IMR-90 (cell line): ENCODE data around the gene KCNIP1. TPM values are rescaled to one million over a fixed set of nuclear protein-coding genes. Genes with fewer than 3 reads are reported as not detected.

ENCODE experiments used
- ATAC-seq: fragments of 200-7000 bp; cut with Tn5 transposase; 2 replicates; pipeline ENCODE4 v1.9.1; 2020; ENCODE audit warnings: low read depth, mild to moderate bottlenecking, moderate library complexity
- BruUV-seq: library from RNA; stranded (reverse); fragments of 400-500 nt; replicated peaks from 2 replicates; lab custom pipeline; 2021; lab: Mats Ljungman, UMichigan
- CTCF ChIA-PET: fragments of 300-600 bp; formaldehyde crosslinking; extraction: SDS; loops from one replicate; lab custom pipeline; 2021; ENCODE audit warnings: antibody characterized with exemption; lab: Yijun Ruan, JAX
- POLR2A ChIA-PET: fragments of 300-600 bp; sonication (Branson Sonifier 250); formaldehyde crosslinking; loops from one replicate; lab custom pipeline; 2022; ENCODE audit warnings: antibody characterized with exemption; ENCODE audit not compliant: unreplicated experiment; lab: Charles Lee
- DNase-seq: peaks from one replicate; pipeline ENCODE4 v3.0.0; 2013
- H2AFZ ChIP-seq: replicated peaks from 2 replicates; pipeline ENCODE3; 2013; ENCODE audit warnings: low read length, mild to moderate bottlenecking; ENCODE audit not compliant: poor library complexity
- H2AK5ac ChIP-seq: 2 replicates; pipeline ENCODE4 v1.6.1; 2013; ENCODE audit warnings: low read depth, low read length, inconsistent platforms
- H2AK9ac ChIP-seq: replicated peaks from 2 replicates; pipeline ENCODE3; 2013; ENCODE audit warnings: mild to moderate bottlenecking, low read depth, low read length, moderate library complexity; ENCODE audit not compliant: poor library complexity
- H2BK120ac ChIP-seq: 2 replicates; pipeline ENCODE4 v1.6.1; 2013; ENCODE audit warnings: low read depth, low read length, inconsistent platforms
- H2BK15ac ChIP-seq: 3 replicates; pipeline ENCODE4 v1.6.1; 2013; ENCODE audit warnings: low read depth, low read length, inconsistent platforms
- H2BK20ac ChIP-seq: 2 replicates; pipeline ENCODE4 v1.6.1; 2013; ENCODE audit warnings: low read depth, mild to moderate bottlenecking, inconsistent platforms, low read length, moderate library complexity
- H2BK5ac ChIP-seq: 2 replicates; pipeline ENCODE4 v1.6.1; 2013; ENCODE audit warnings: mild to moderate bottlenecking, low read depth, low read length, inconsistent platforms; ENCODE audit not compliant: poor library complexity, severe bottlenecking
- H3K14ac ChIP-seq: replicated peaks from 2 replicates; pipeline ENCODE4 v1.6.1; 2013; ENCODE audit warnings: low read depth, low read length, inconsistent platforms
- H3K18ac ChIP-seq: 2 replicates; pipeline ENCODE4 v1.6.1; 2013; ENCODE audit warnings: low read depth, low read length, control low read depth
- H3K23ac ChIP-seq: 2 replicates; pipeline ENCODE4 v1.6.1; 2013; ENCODE audit warnings: low read depth, low read length, inconsistent platforms
- H3K27ac ChIP-seq: 2 replicates; pipeline ENCODE4 v1.5.1; 2013; ENCODE audit warnings: mild to moderate bottlenecking, control low read depth, low read length; ENCODE audit not compliant: insufficient read depth
- H3K27me3 ChIP-seq: 2 replicates; pipeline ENCODE4 v1.6.1; 2013; ENCODE audit warnings: low read length; ENCODE audit not compliant: control insufficient read depth, insufficient read depth
- H3K36me3 ChIP-seq: 2 replicates; pipeline ENCODE4 v1.6.1; 2013; ENCODE audit warnings: low read length, mixed read lengths; ENCODE audit not compliant: control insufficient read depth, insufficient read depth
- H3K4ac ChIP-seq: 2 replicates; pipeline ENCODE4 v1.6.1; 2013; ENCODE audit warnings: low read depth, low read length, inconsistent platforms
- H3K4me1 ChIP-seq: 2 replicates; pipeline ENCODE4 v1.6.1; 2013; ENCODE audit warnings: low read length, mixed read lengths; ENCODE audit not compliant: control insufficient read depth, insufficient read depth
- H3K4me2 ChIP-seq: 2 replicates; pipeline ENCODE4 v1.6.1; 2013; ENCODE audit warnings: low read depth, mild to moderate bottlenecking, control low read depth, low read length, moderate library complexity
- H3K4me3 ChIP-seq: 2 replicates; pipeline ENCODE4 v1.5.1; 2013; ENCODE audit warnings: low read depth, mild to moderate bottlenecking, control low read depth, low read length, moderate library complexity; ENCODE audit not compliant: insufficient read depth
- H3K56ac ChIP-seq: 2 replicates; pipeline ENCODE4 v1.6.1; 2013; ENCODE audit warnings: low read length, inconsistent platforms; ENCODE audit not compliant: insufficient read depth; ENCODE audit errors: extremely low read depth
- H3K79me1 ChIP-seq, 2 experiments: 2 replicates each; pipeline ENCODE4 v1.6.1; 2013; ENCODE audit warnings: low read length in 2 of 2, inconsistent platforms in 1 of 2, low read depth in 1 of 2
- H3K9ac ChIP-seq: 2 replicates; pipeline ENCODE4 v1.6.1; 2013; ENCODE audit warnings: low read depth, low read length, control low read depth
- H3K9me1 ChIP-seq: 2 replicates; pipeline ENCODE4 v1.6.1; 2013; ENCODE audit warnings: low read length, inconsistent platforms; ENCODE audit not compliant: insufficient read depth
- H3K9me3 ChIP-seq: 2 replicates; pipeline ENCODE4 v1.6.1; 2013; ENCODE audit warnings: low read length; ENCODE audit not compliant: control insufficient read depth, insufficient read depth
- H4K20me1 ChIP-seq: 2 replicates; pipeline ENCODE4 v1.6.1; 2013; ENCODE audit warnings: low read length, inconsistent platforms; ENCODE audit not compliant: insufficient read depth
- H4K5ac ChIP-seq: 2 replicates; pipeline ENCODE4 v1.6.1; 2013; ENCODE audit warnings: mild to moderate bottlenecking, low read depth, low read length, control low read depth
- H4K8ac ChIP-seq, 2 experiments: 2 replicates each; pipeline ENCODE4 v1.6.1; 2013; ENCODE audit warnings: low read depth in 2 of 2, low read length in 2 of 2, control low read depth in 1 of 2, inconsistent platforms in 1 of 2
- H4K91ac ChIP-seq: 2 replicates; pipeline ENCODE4 v1.6.1; 2013; ENCODE audit warnings: low read depth, low read length, inconsistent platforms; ENCODE audit not compliant: insufficient read depth
- CEBPB ChIP-seq: IDR thresholded peaks from 2 replicates; pipeline ENCODE4 v1.6.1; 2012; ENCODE audit warnings: low read depth, low read length, improper control_type of control experiment
- MAFK ChIP-seq: IDR thresholded peaks from 2 replicates; pipeline ENCODE4 v1.6.1; 2012; ENCODE audit warnings: low read depth, low read length, improper control_type of control experiment
- MXI1 ChIP-seq: IDR thresholded peaks from 2 replicates; pipeline ENCODE4 v1.6.1; 2012; ENCODE audit warnings: low read depth, mild to moderate bottlenecking, low read length, moderate library complexity, borderline replicate concordance
- NFE2L2 ChIP-seq: fragments of 150-350 bp; IDR thresholded peaks from 2 replicates; pipeline ENCODE4 v1.6.1; 2016; ENCODE audit warnings: low read depth, mild to moderate bottlenecking, low read length
- RAD21 ChIP-seq: IDR thresholded peaks from 2 replicates; pipeline ENCODE4 v1.6.1; 2012; ENCODE audit warnings: low read length, improper control_type of control experiment
- SMC3 ChIP-seq: fragments of 150-350 bp; IDR thresholded peaks from 2 replicates; pipeline ENCODE4 v1.6.1; 2016; ENCODE audit warnings: low read depth, mild to moderate bottlenecking, antibody characterized with exemption, low read length, moderate library complexity
- WGBS, 2 experiments: methylation state at CpG; one replicate each; pipeline versions ENCODE4 v1.1.5 to v1.1.7; 2013; ENCODE audit warnings: missing lambda C conversion rate in 2 of 2; ENCODE audit not compliant: insufficient read length in 1 of 2; ENCODE audit errors: extremely low coverage in 2 of 2; 5-methylcytosine and 5-hydroxymethylcytosine counted together
- dilution Hi-C: fragments of 300-500 bp; cut with HindIII; formaldehyde crosslinking; loops from one replicate; pipeline ENCODE4 v1.14.3; 2018; ENCODE audit warnings: low sequenced_read_pairs; ENCODE audit not compliant: unreplicated experiment
- in situ Hi-C: fragments of 300-500 bp; cut with MboI; formaldehyde crosslinking; loops from 3 replicates; pipeline ENCODE4 v1.14.3; 2019; ENCODE audit warnings: low sequenced_read_pairs, inconsistent platforms, mixed read lengths
- intact Hi-C: fragments of 100-400 bp; cut with micrococcal nuclease; formaldehyde crosslinking; loops from 2 replicates; pipeline ENCODE4 v1.10.0; 2022
- polyA plus RNA-seq, 3 experiments: library from polyadenylated mRNA; depleted of rRNA; stranded (reverse); fragments of >200 nt; gene quantifications; 2 replicates each; pipeline ENCODE4 v1.2.3, GENCODE V29; 2012; ENCODE audit warnings: low replicate concordance in 1 of 3
- total RNA-seq: library from RNA; depleted of rRNA; stranded (reverse); fragments of >200 nt; gene quantifications from 2 replicates; pipeline ENCODE4 v1.2.3, GENCODE V29; 2012
- TF ChIP-seq, protein P1 (sequence below): fragments of 150-350 bp; IDR thresholded peaks from 2 replicates; pipeline ENCODE4 v1.6.1; 2016; ENCODE audit warnings: low read depth, mild to moderate bottlenecking, low read length, moderate library complexity, borderline replicate concordance
- TF ChIP-seq, protein P2 (sequence below): fragments of 150-350 bp; IDR thresholded peaks from 2 replicates; pipeline ENCODE4 v1.6.1; 2017; ENCODE audit warnings: mild to moderate bottlenecking, antibody characterized with exemption, low read length, low read depth

KCNIP1 gene
- total and polyA plus RNA-seq, 2 of the 4 experiments (the other 2 are of a cell fraction): not detected

DNA sequence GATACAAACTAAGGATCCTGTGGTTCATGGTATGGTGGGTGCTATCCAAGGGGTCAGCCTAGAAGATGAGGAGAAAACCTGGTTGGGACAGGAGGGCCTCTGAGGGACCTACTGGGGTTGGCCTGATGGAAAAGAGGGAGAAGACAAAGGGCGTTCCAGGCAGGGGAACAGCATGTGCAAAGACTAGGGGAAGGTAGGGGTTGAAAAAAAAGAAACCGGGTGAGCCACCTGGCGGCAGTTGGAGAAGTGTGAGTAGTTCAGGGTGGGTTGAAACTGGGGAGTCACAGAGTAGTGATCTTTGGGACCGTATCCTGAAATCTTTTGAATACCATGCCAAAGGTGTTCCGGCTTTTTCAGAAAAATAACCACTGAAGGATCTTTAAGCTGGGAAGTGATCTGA lies 271.0 kb downstream of the KCNIP1 start:
- no peaks in the 10 kb centered on the region for H3K9me3 ChIP-seq
- ATAC-seq (no peak), DNase-seq (no peak)
- no peak overlapping the region for H2AK9ac ChIP-seq
- no peak overlapping the region for H3K4me3 ChIP-seq
- dilution Hi-C loops (no loop called here), in situ Hi-C loops (no loop called here), intact Hi-C loops (no loop called here)
- H3K9me1 ChIP-seq: no peaks in the 10 kb centered on the region
- no peak overlapping the region for H4K91ac ChIP-seq
- no peak overlapping the region for H4K8ac ChIP-seq
- TF ChIP-seq, protein P1, sequence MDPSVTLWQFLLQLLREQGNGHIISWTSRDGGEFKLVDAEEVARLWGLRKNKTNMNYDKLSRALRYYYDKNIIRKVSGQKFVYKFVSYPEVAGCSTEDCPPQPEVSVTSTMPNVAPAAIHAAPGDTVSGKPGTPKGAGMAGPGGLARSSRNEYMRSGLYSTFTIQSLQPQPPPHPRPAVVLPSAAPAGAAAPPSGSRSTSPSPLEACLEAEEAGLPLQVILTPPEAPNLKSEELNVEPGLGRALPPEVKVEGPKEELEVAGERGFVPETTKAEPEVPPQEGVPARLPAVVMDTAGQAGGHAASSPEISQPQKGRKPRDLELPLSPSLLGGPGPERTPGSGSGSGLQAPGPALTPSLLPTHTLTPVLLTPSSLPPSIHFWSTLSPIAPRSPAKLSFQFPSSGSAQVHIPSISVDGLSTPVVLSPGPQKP: no peak
- TF ChIP-seq SMC3 (no peak), NFE2L2 (no peak), MXI1 (no peak), RAD21 (no peak), MAFK (no peak), CEBPB (no peak)
- TF ChIP-seq, protein P2, sequence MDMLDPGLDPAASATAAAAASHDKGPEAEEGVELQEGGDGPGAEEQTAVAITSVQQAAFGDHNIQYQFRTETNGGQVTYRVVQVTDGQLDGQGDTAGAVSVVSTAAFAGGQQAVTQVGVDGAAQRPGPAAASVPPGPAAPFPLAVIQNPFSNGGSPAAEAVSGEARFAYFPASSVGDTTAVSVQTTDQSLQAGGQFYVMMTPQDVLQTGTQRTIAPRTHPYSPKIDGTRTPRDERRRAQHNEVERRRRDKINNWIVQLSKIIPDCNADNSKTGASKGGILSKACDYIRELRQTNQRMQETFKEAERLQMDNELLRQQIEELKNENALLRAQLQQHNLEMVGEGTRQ: no peak
- H3K56ac ChIP-seq: no peak overlapping the region
- H2BK5ac ChIP-seq: no peak overlapping the region
- 92% methylated on average over 4 of the region's 5 CpGs; no CpG with 5 or more reads in 1 of the 2 experiments for WGBS, 2 experiments
- ChIA-PET POLR2A (no interaction called here), CTCF (no interaction called here)
- no peak overlapping the region for H3K18ac ChIP-seq
- no peak overlapping the region for H3K9ac ChIP-seq
- H2BK120ac ChIP-seq: no peak overlapping the region
- H2BK15ac ChIP-seq: no peak overlapping the region
- H3K27me3 ChIP-seq: peaks cover 13% of the 10 kb centered on the region
- H3K27ac ChIP-seq: no peak overlapping the region
- H3K4me2 ChIP-seq: no peak overlapping the region
- no TSS peak for BruUV-seq
- no peak overlapping the region for H3K4ac ChIP-seq
- no peaks in the 10 kb centered on the region for H3K36me3 ChIP-seq
- no peaks in the 10 kb centered on the region for H3K79me1 ChIP-seq
- H2AK5ac ChIP-seq: no peak overlapping the region
- no peaks in the 10 kb centered on the region for H3K4me1 ChIP-seq
- H3K14ac ChIP-seq: no peak overlapping the region
- no peaks in the 10 kb centered on the region for H4K20me1 ChIP-seq
- H4K5ac ChIP-seq: no peak overlapping the region
- no peak overlapping the region for H2BK20ac ChIP-seq
- H3K23ac ChIP-seq: no peak overlapping the region
- no peak overlapping the region for H2AFZ ChIP-seq
